Measurements from ENCODE around the gene MRO.

DNA sequence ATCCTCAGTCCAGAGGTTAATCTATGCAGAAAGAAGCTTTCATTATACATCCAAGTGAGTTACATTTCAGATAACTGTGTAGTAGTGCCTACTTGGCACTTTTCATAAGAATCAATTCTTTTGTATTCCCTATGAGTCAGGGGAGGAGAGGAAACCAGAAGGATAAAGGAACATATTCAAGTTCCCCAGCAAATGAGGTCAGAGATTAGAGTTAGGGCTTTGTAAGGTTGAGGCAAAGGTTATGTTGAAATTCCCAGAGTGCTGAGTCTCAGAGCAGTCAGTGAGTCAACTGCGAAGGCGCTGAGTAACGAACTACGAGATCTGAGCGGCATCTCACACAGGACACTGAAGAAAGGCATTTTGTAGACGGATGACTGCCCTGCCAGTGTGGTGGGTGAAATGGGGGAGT, 34.1 kb upstream of the MRO start:
- no peak for TF ChIP-seq BHLHE40 (IDR thresholded peaks at IDR 0.05; ENCODE audit: low read depth, low read length)
- no peak for TF ChIP-seq POLR2A (IDR thresholded peaks at IDR 0.05; ENCODE audit: low read length)
- no peak for TF ChIP-seq CHD4 (IDR thresholded peaks at IDR 0.05; ENCODE audit: borderline replicate concordance)
- TF ChIP-seq, protein P1, sequence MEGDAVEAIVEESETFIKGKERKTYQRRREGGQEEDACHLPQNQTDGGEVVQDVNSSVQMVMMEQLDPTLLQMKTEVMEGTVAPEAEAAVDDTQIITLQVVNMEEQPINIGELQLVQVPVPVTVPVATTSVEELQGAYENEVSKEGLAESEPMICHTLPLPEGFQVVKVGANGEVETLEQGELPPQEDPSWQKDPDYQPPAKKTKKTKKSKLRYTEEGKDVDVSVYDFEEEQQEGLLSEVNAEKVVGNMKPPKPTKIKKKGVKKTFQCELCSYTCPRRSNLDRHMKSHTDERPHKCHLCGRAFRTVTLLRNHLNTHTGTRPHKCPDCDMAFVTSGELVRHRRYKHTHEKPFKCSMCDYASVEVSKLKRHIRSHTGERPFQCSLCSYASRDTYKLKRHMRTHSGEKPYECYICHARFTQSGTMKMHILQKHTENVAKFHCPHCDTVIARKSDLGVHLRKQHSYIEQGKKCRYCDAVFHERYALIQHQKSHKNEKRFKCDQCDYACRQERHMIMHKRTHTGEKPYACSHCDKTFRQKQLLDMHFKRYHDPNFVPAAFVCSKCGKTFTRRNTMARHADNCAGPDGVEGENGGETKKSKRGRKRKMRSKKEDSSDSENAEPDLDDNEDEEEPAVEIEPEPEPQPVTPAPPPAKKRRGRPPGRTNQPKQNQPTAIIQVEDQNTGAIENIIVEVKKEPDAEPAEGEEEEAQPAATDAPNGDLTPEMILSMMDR (IDR thresholded peaks at IDR 0.05) = no peak
- peak; percentile 55; the same call in 1 of the 2 replicates for TF ChIP-seq JUNB (IDR thresholded peaks at IDR 0.05)
- no peak for TF ChIP-seq CHD2 (IDR thresholded peaks at IDR 0.05; ENCODE audit: low read length, partially characterized antibody)

Measured in A549 (cell line).